ENCODE data around the gene ARHGEF37. TPM values are rescaled to one million over a fixed set of nuclear protein-coding genes. Genes with fewer than 3 reads are reported as not detected.
"Not testable (repeated sequence)": the region's sequence is repeated elsewhere in the genome, so short reads cannot be mapped to it uniquely, and the experiment has no call there.

Gene ARHGEF37
- total RNA-seq (2014; rRNA removed; shearing (Covaris generic)): 0.69 and 1.6 TPM in 2 replicates

- DNase-seq (ENCODE audit: low spot score): peak; percentile 38
Measured at GRCh38 chr5:149581192-149581861, at the start of gene ARHGEF37. TSS of gene ARHGEF37 (plus strand) at chr5:149581498. CDS start at chr5:149597770, 16,272 bp downstream.

GRCh38 chr5:149532413-149532812 lies 48.9 kb upstream of the ARHGEF37 start:
- DNase-seq (ENCODE audit: low spot score): no peak

GRCh38 chr5:149535787-149536186 lies 45.5 kb upstream of the ARHGEF37 start:
- not testable (repeated sequence) for DNase-seq (ENCODE audit: low spot score)

- DNase-seq (ENCODE audit: low spot score): no peak
Measured at GRCh38 chr5:149537374-149537975, 43.8 kb upstream of the ARHGEF37 start.

- DNase-seq (ENCODE audit: low spot score): no peak
Measured at GRCh38 chr5:149540089-149540488, 41.2 kb upstream of the ARHGEF37 start.

GRCh38 chr5:149541893-149542292 lies 39.4 kb upstream of the ARHGEF37 start:
- DNase-seq (ENCODE audit: low spot score): no peak

GRCh38 chr5:149543361-149544027 lies 37.8 kb upstream of the ARHGEF37 start:
- no peak for DNase-seq (ENCODE audit: low spot score)

- no peak for DNase-seq (ENCODE audit: low spot score)
Measured at GRCh38 chr5:149544028-149544420, 37.3 kb upstream of the ARHGEF37 start.

- no peak for DNase-seq (ENCODE audit: low spot score)
Measured at GRCh38 chr5:149545327-149545726, 36.0 kb upstream of the ARHGEF37 start.

GRCh38 chr5:149546974-149547373 lies 34.3 kb upstream of the ARHGEF37 start:
- no peak for DNase-seq (ENCODE audit: low spot score)

GRCh38 chr5:149549461-149550267 lies 31.6 kb upstream of the ARHGEF37 start:
- peak; percentile 50 for DNase-seq (ENCODE audit: low spot score)

- DNase-seq (ENCODE audit: low spot score): no peak
Measured at GRCh38 chr5:149550268-149550583, 31.1 kb upstream of the ARHGEF37 start.

GRCh38 chr5:149550594-149551226 lies 30.6 kb upstream of the ARHGEF37 start:
- DNase-seq (ENCODE audit: low spot score): peak; percentile 25

- peak; percentile 99 for DNase-seq (ENCODE audit: low spot score)
Measured at GRCh38 chr5:149551227-149552037, 29.9 kb upstream of the ARHGEF37 start, which contains the start of gene CSNK1A1. TSS of gene CSNK1A1 (minus strand) at chr5:149551439. CDS start at chr5:149550964, 475 bp downstream.

- DNase-seq (ENCODE audit: low spot score): no peak
Measured at GRCh38 chr5:149552038-149552494, 29.2 kb upstream of the ARHGEF37 start.

GRCh38 chr5:149552553-149553160 lies 28.6 kb upstream of the ARHGEF37 start:
- no peak for DNase-seq (ENCODE audit: low spot score)

- DNase-seq (ENCODE audit: low spot score): no peak
Measured at GRCh38 chr5:149559706-149560105, 21.6 kb upstream of the ARHGEF37 start.

GRCh38 chr5:149561848-149562247 lies 19.4 kb upstream of the ARHGEF37 start:
- DNase-seq (ENCODE audit: low spot score): peak; percentile 98

- DNase-seq (ENCODE audit: low spot score): no peak
Measured at GRCh38 chr5:149563466-149563865, 17.8 kb upstream of the ARHGEF37 start.

- DNase-seq (ENCODE audit: low spot score): peak; percentile 85
Measured at GRCh38 chr5:149564542-149565140, 16.7 kb upstream of the ARHGEF37 start.
